Calu3 (cell line): Measurements from ENCODE around the gene CACNA1H. TPM values are rescaled to one million over a fixed set of nuclear protein-coding genes. Genes with fewer than 3 reads are reported as not detected.
"Not testable (repeated sequence)": the region's sequence is repeated elsewhere in the genome, so short reads cannot be mapped to it uniquely, and the experiment has no call there.

ENCODE experiments used
- BruUV-seq: library from RNA; stranded (reverse); fragments of 400-500 nt; replicated peaks from 2 replicates; lab custom pipeline; 2021; lab: Mats Ljungman, UMichigan
- CTCF ChIA-PET: fragments of 300-600 bp; sonication (Branson Sonifier 250); formaldehyde crosslinking; loops from one replicate; lab custom pipeline; 2022; ENCODE audit warnings: antibody characterized with exemption; lab: Charles Lee
- DNase-seq: peaks from one replicate; pipeline ENCODE4 v3.0.0; 2022
- H3K27ac Mint-ChIP-seq: one replicate; pipeline ENCODE4 v1.8.0; 2022; ENCODE audit warnings: mixed read lengths; ENCODE audit not compliant: unreplicated experiment
- H3K27me3 Mint-ChIP-seq: one replicate; pipeline ENCODE4 v1.8.0; 2022; ENCODE audit warnings: mixed read lengths; ENCODE audit not compliant: unreplicated experiment
- H3K36me3 Mint-ChIP-seq: one replicate; pipeline ENCODE4 v1.8.0; 2022; ENCODE audit warnings: mild to moderate bottlenecking, moderate library complexity, mixed read lengths; ENCODE audit not compliant: insufficient read depth, unreplicated experiment
- H3K4me1 Mint-ChIP-seq: one replicate; pipeline ENCODE4 v1.8.0; 2022; ENCODE audit warnings: mild to moderate bottlenecking, low read depth, mixed read lengths; ENCODE audit not compliant: unreplicated experiment
- H3K4me3 Mint-ChIP-seq: one replicate; pipeline ENCODE4 v1.8.0; 2022; ENCODE audit warnings: mild to moderate bottlenecking, low read depth, moderate library complexity, mixed read lengths; ENCODE audit not compliant: unreplicated experiment
- H3K9me3 Mint-ChIP-seq: one replicate; pipeline ENCODE4 v1.8.0; 2022; ENCODE audit warnings: low read depth, mixed read lengths; ENCODE audit not compliant: unreplicated experiment
- CTCF ChIP-seq: fragments of 200-600 bp; IDR thresholded peaks from one replicate; pipeline ENCODE4 v1.8.0; 2022; ENCODE audit warnings: antibody characterized with exemption; ENCODE audit not compliant: unreplicated experiment
- intact Hi-C: fragments of 100-400 bp; cut with micrococcal nuclease; formaldehyde crosslinking; loops from one replicate; pipeline ENCODE4 v1.10.0; 2022; ENCODE audit not compliant: unreplicated experiment
- total RNA-seq: library from RNA; stranded (reverse); gene quantifications from 2 replicates; pipeline ENCODE4 v1.2.3, GENCODE V29; 2022

The CACNA1H gene
- total RNA-seq, 1 experiment from 2014 or later, result not detected

GRCh38 chr16:1182950-1183907 lies 30.3 kb downstream of the CACNA1H start:
- no peak overlapping the region for H3K4me3 Mint-ChIP-seq
- H3K9me3 Mint-ChIP-seq, result no peaks in the 10 kb centered on the region
- TF ChIP-seq CTCF, result no peak
- no peak overlapping the region for H3K27ac Mint-ChIP-seq
- H3K36me3 Mint-ChIP-seq, result no peaks in the 10 kb centered on the region
- intact Hi-C loops, result no loop called here
- no TSS peak for BruUV-seq
- no peaks in the 10 kb centered on the region for H3K4me1 Mint-ChIP-seq
- H3K27me3 Mint-ChIP-seq, result peaks cover 91% of the 10 kb centered on the region
- peak; percentile 47 for DNase-seq
- CTCF ChIA-PET, result interaction anchor here (1.4 kb wide), 1 partner anchor 23 kb away, joined by 3 read pairs; no protein-coding TSS in a partner anchor

DNA sequence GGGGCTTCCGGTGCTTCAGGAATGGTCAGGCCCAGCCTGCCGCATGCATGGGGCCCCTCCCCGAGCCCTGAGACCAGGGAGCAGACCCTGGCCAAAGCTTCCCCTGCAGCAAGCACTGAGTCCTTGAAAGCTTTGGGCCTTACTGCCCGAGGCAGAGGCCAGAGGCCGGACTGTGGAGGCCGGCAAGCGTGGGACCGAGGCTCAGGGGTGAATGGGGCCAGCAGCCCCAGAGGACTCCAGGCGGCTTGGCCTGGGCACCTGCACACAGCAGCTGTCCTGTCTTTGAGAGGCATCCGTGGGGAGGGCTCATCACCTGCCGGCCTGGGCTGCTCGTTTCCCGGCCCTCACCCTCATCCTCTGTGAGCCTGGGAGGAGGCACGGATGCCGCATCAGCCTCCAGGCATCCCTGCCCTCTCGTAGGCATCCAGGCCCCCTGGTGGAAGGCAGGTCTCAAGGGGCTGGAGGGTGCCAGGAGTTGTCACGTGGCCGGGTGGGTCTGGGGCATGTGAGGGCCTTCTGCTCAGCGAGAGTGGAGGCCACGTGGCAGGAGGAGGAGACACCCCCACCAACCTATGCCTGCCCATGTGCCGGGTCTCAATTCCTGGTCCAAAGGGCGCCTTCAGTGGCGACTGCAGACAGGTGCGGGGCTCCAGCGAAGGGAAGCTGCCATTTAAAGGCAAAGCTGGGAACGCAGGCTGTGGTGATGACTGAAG lies 31.4 kb downstream of the CACNA1H start:
- BruUV-seq, result no TSS peak
- H3K27ac Mint-ChIP-seq, result no peak overlapping the region
- peaks cover 91% of the 10 kb centered on the region for H3K27me3 Mint-ChIP-seq
- no peak overlapping the region for H3K4me3 Mint-ChIP-seq
- H3K9me3 Mint-ChIP-seq, result no peaks in the 10 kb centered on the region
- H3K4me1 Mint-ChIP-seq, result no peaks in the 10 kb centered on the region
- intact Hi-C loops, result no loop called here
- CTCF ChIA-PET, result no interaction called here
- no peak for TF ChIP-seq CTCF
- DNase-seq, result no peak
- peaks cover 6% of the 10 kb centered on the region for H3K36me3 Mint-ChIP-seq

DNA sequence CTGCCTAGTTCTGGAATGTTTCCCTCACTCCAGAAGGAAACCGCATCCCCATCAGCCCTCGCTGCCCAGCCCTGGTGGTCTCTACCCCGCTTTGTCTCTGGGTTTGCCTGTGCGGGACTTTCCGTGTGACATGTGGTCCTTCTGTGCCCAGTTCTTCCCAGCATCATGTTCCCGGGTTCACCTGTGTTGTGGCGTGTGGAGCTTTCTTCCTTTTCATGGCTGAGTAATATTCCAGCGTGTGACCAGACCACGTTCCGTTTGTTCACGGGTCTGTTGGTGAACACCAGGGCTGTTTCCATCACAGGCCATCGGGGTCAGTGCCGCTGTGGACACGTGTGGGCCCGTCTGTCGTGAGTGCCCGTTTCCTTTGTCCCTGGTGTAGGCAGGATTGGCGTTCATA lies 32.1 kb downstream of the CACNA1H start:
- CTCF ChIA-PET, result no interaction called here
- Mint-ChIP-seq H3K4me1 (no peaks in the 10 kb centered on the region), H3K27ac (no peak overlapping the region), H3K36me3 (peaks cover 6% of the 10 kb centered on the region), H3K27me3 (peaks cover 91% of the 10 kb centered on the region), H3K4me3 (no peak overlapping the region), H3K9me3 (no peaks in the 10 kb centered on the region)
- DNase-seq, result no peak
- intact Hi-C loops, result no loop called here
- no peak for TF ChIP-seq CTCF
- BruUV-seq, result no TSS peak

DNA sequence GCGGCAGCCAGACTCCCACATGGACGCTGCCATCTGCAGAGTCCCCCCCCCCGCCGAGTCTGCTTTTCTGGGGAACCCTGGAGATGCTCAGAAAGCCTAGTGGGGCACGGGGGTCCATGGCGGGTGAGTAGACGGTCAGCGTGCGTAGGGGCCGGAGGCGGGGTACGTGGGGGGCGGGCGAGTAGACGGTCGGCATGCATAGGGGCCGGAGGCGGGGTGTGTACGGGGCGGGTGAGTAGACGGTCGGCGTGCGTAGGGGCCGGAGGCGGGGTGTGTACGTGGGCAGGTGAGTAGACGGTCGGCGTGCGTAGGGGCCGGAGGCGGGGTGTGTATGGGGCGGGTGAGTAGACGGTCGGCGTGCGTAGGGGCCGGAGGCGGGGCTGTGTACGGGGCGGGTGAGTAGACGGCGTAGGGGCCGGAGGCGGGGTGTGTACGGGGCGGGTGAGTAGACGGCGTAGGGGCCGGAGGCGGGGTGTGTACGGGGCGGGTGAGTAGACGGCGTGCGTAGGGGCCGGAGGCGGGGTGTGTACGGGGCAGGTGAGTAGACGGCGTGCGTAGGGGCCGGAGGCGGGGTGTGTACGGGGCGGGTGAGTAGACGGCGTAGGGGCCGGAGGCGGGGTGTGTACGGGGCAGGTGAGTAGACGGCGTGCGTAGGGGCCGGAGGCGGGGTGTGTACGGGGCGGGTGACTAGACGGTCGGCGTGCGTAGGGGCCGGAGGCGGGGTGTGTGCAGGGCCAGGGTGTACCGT lies 32.7 kb downstream of the CACNA1H start:
- H3K27ac Mint-ChIP-seq, H3K4me3 Mint-ChIP-seq, H3K9me3 Mint-ChIP-seq, CTCF ChIA-PET, H3K36me3 Mint-ChIP-seq, BruUV-seq, intact Hi-C loops, DNase-seq, H3K4me1 Mint-ChIP-seq: not testable (repeated sequence)
- H3K27me3 Mint-ChIP-seq, result peaks cover 87% of the 10 kb centered on the region
